Astrocyte of the hippocampus (primary cell): ENCODE results near the gene NXPH4.

Experiments used
- DNase-seq: peaks from one replicate; pipeline ENCODE4 v3.0.0; 2011; ENCODE audit warnings: low read depth, low spot score

NXPH4 gene

GRCh38 chr12:57273516-57273915 is 56.9 kb downstream of the NXPH4 start:
- DNase-seq: no peak
